Thyroid gland (tissue), 4 donors: Measurements from ENCODE around the gene CHD6. TPM values are rescaled to one million over a fixed set of nuclear protein-coding genes. Genes with fewer than 3 reads are reported as not detected.
A peak's percentile ranks its signal among the peaks of the same experiment; 100 is the strongest.
"Not testable (repeated sequence)": the region's sequence is repeated elsewhere in the genome, so short reads cannot be mapped to it uniquely, and the experiment has no call there.

Source experiments
- DNase-seq, 2 donors: peaks; one replicate each; pipeline ENCODE4 v3.0.0-alpha.2; 2019
- H3K27ac ChIP-seq, 3 donors: fragments of 200-600 bp; sonication (generic); 1 replicate in 2 of 3; 2 replicates in 1 of 3; pipeline ENCODE4 v1.5.1; 2016 to 2019; ENCODE audit warnings: mild to moderate bottlenecking in 1 of 3, moderate library complexity in 1 of 3
- H3K27me3 ChIP-seq: fragments of 200-600 bp; sonication (generic); one replicate; pipeline ENCODE4 v1.5.1; 2019
- H3K36me3 ChIP-seq, 2 donors: fragments of 200-600 bp; sonication (generic); one replicate each; pipeline ENCODE4 v1.5.1; 2016 to 2019
- H3K4me1 ChIP-seq, 2 donors: fragments of 200-600 bp; sonication (generic); one replicate each; pipeline ENCODE4 v1.5.1; 2017 to 2019
- H3K4me3 ChIP-seq, 3 donors: fragments of 200-600 bp; sonication (generic); replicated peaks in 1 of 3; 1 replicate in 2 of 3; 2 replicates in 1 of 3; pipeline ENCODE4 v1.5.1; 2016; ENCODE audit warnings: mild to moderate bottlenecking in 1 of 3
- H3K9me3 ChIP-seq: fragments of 200-600 bp; sonication (generic); one replicate; pipeline ENCODE4 v1.5.1; 2017
- CTCF ChIP-seq, 6 experiments: fragments of 200-600 bp in 3 of 6; fragments of 450-650 bp in 3 of 6; sonication (generic) in 3 of 6; IDR thresholded peaks; one replicate each; pipeline ENCODE4 v1.5.1; 2016 to 2019; ENCODE audit warnings: antibody characterized with exemption in 6 of 6, mild to moderate bottlenecking in 2 of 6, inconsistent platforms in 1 of 6, moderate library complexity in 1 of 6
- POLR2A ChIP-seq, 2 donors: fragments of 450-650 bp; IDR thresholded peaks; one replicate each; pipeline ENCODE4 v1.6.1; 2017; ENCODE audit warnings: antibody characterized with exemption in 2 of 2, mild to moderate bottlenecking in 2 of 2, moderate library complexity in 1 of 2
- WGBS, 2 donors: methylation state at CpG; one replicate each; pipeline ENCODE4 v1.1.5; 2017; 5-methylcytosine and 5-hydroxymethylcytosine counted together
- intact Hi-C: fragments of 100-400 bp; cut with DNase I; formaldehyde crosslinking; loops from one replicate; pipeline ENCODE4 v1.15.1; 2023
- total RNA-seq, 4 donors: library from RNA; depleted of rRNA; stranded (reverse); fragments of >200 nt; gene quantifications; one replicate each; pipeline ENCODE4 v1.2.3, GENCODE V29; 2016

CHD6 gene
- total RNA-seq, 4 donors from 2014 or later: 58.0 to 104 (median 81.6) TPM

GRCh38 chr20:41540459-41540858, 77.7 kb downstream of the CHD6 start:
- H3K27me3 ChIP-seq: no peaks in the 10 kb centered on the region
- no peak overlapping the region for H3K4me3 ChIP-seq
- TF ChIP-seq POLR2A (IDR thresholded peaks at IDR 0.05) (no peak), CTCF (IDR thresholded peaks at IDR 0.05) (no peak)
- H3K9me3 ChIP-seq: no peaks in the 10 kb centered on the region
- H3K36me3 ChIP-seq: no peaks in the 10 kb centered on the region
- 80 to 83% methylated on average over 3 of the region's 3 CpGs for WGBS, 2 donors
- H3K27ac ChIP-seq: no peak overlapping the region
- H3K4me1 ChIP-seq: peaks cover 14 to 16% of the 10 kb centered on the region in 2 donors
- no peak for DNase-seq
- intact Hi-C loops: no loop called here

GRCh38 chr20:41538810-41539596, 79.2 kb downstream of the CHD6 start:
- H3K9me3 ChIP-seq: no peaks in the 10 kb centered on the region
- WGBS, 2 donors: 92 to 95% methylated on average over 8 of the region's 8 CpGs
- no peaks in the 10 kb centered on the region for H3K27me3 ChIP-seq
- no peak overlapping the region for H3K4me3 ChIP-seq
- no peak for DNase-seq
- no peaks in the 10 kb centered on the region for H3K36me3 ChIP-seq
- TF ChIP-seq CTCF (IDR thresholded peaks at IDR 0.05) (no peak), POLR2A (IDR thresholded peaks at IDR 0.05) (no peak)
- H3K4me1 ChIP-seq: peaks cover 26 to 27% of the 10 kb centered on the region in 2 donors
- no peak overlapping the region for H3K27ac ChIP-seq
- intact Hi-C loops: no loop called here

- no peaks in the 10 kb centered on the region for H3K36me3 ChIP-seq
- intact Hi-C loops: no loop called here
- TF ChIP-seq CTCF (IDR thresholded peaks at IDR 0.05) (no peak), POLR2A (IDR thresholded peaks at IDR 0.05) (no peak)
- no peaks in the 10 kb centered on the region for H3K27me3 ChIP-seq
- WGBS, 2 donors: 99 to 100% methylated on average over 4 of the region's 4 CpGs
- H3K4me3 ChIP-seq: no peak overlapping the region
- no peak for DNase-seq
- H3K27ac ChIP-seq: no peak overlapping the region
- H3K9me3 ChIP-seq: no peaks in the 10 kb centered on the region
- peaks cover 33 to 35% of the 10 kb centered on the region in 2 donors for H3K4me1 ChIP-seq
Measured at GRCh38 chr20:41537865-41538264, 80.3 kb downstream of the CHD6 start.

GRCh38 chr20:41535551-41535950, 82.6 kb downstream of the CHD6 start:
- H3K9me3 ChIP-seq, H3K27me3 ChIP-seq, H3K36me3 ChIP-seq, intact Hi-C loops, H3K4me3 ChIP-seq, DNase-seq: not testable (repeated sequence)
- Histone ChIP-seq H3K4me1 (peaks cover 44 to 51% of the 10 kb centered on the region in 2 donors), H3K27ac (peak overlapping the region in 2 of 3 donors; percentile 20 to 55)
- 100% methylated on average over 1 of the region's 1 CpG for WGBS, 2 donors

GRCh38 chr20:41534842-41535241, 83.3 kb downstream of the CHD6 start:
- 35 to 58% methylated on average over 2 of the region's 2 CpGs for WGBS, 2 donors
- H3K4me3 ChIP-seq: no peak overlapping the region
- no peaks in the 10 kb centered on the region for H3K36me3 ChIP-seq
- H3K27me3 ChIP-seq: no peaks in the 10 kb centered on the region
- peaks cover 51 to 55% of the 10 kb centered on the region in 2 donors for H3K4me1 ChIP-seq
- no peak for TF ChIP-seq POLR2A (IDR thresholded peaks at IDR 0.05)
- TF ChIP-seq CTCF (IDR thresholded peaks at IDR 0.05): no peak
- H3K27ac ChIP-seq: peak overlapping the region; percentile 20 to 55 (median 31)
- no peaks in the 10 kb centered on the region for H3K9me3 ChIP-seq
- DNase-seq: peak; percentile 27 to 48
- intact Hi-C loops: no loop called here
